Lower lobe of right lung (tissue), 2 donors: ENCODE data around the gene VEZF1. TPM values are rescaled to one million over a fixed set of nuclear protein-coding genes. Genes with fewer than 3 reads are reported as not detected.

Source experiments
- ATAC-seq, 2 donors: fragments of 200-7000 bp; cut with Tn5 transposase; one replicate each; pipeline ENCODE4 v1.9.1; 2020 to 2022; ENCODE audit warnings: mild to moderate bottlenecking in 2 of 2, moderate library complexity in 2 of 2
- DNase-seq: peaks from one replicate; pipeline ENCODE4 v3.0.0-alpha.2; 2020
- H3K27ac ChIP-seq: fragments of 200-600 bp; one replicate; pipeline ENCODE4 v1.8.0; 2022
- H3K27me3 ChIP-seq: fragments of 200-600 bp; one replicate; pipeline ENCODE4 v1.8.0; 2022; ENCODE audit warnings: low read depth
- H3K36me3 ChIP-seq: fragments of 200-600 bp; one replicate; pipeline ENCODE4 v1.8.0; 2022; ENCODE audit warnings: mild to moderate bottlenecking
- H3K4me1 ChIP-seq: fragments of 200-600 bp; one replicate; pipeline ENCODE4 v1.8.0; 2022
- H3K4me3 ChIP-seq: fragments of 200-600 bp; one replicate; pipeline ENCODE4 v1.8.0; 2022; ENCODE audit warnings: mild to moderate bottlenecking
- H3K9me3 ChIP-seq: fragments of 200-600 bp; one replicate; pipeline ENCODE4 v1.8.0; 2022
- intact Hi-C: fragments of 100-400 bp; cut with DNase I; formaldehyde crosslinking; loops from one replicate; pipeline ENCODE4 v1.11.0; 2022
- total RNA-seq: library from RNA; stranded (reverse); fragmentation: NEBNext Ultra II Directional; extraction: Animal tissue kit (Norgen Biotek cat#: 25700); gene quantifications from one replicate; pipeline ENCODE4 v1.2.1, GENCODE V29; 2021
- TF ChIP-seq, protein P1 (sequence below): fragments of 200-600 bp; IDR thresholded peaks from one replicate; pipeline ENCODE4 v1.8.0; 2022; ENCODE audit warnings: antibody characterized with exemption, mild to moderate bottlenecking
- donor health status: DM: no; HTN: yes; CAD: no; lungs with severe emphysema.

The VEZF1 gene
- total RNA-seq, 1 donor from 2014 or later: 73.5 TPM

DNA sequence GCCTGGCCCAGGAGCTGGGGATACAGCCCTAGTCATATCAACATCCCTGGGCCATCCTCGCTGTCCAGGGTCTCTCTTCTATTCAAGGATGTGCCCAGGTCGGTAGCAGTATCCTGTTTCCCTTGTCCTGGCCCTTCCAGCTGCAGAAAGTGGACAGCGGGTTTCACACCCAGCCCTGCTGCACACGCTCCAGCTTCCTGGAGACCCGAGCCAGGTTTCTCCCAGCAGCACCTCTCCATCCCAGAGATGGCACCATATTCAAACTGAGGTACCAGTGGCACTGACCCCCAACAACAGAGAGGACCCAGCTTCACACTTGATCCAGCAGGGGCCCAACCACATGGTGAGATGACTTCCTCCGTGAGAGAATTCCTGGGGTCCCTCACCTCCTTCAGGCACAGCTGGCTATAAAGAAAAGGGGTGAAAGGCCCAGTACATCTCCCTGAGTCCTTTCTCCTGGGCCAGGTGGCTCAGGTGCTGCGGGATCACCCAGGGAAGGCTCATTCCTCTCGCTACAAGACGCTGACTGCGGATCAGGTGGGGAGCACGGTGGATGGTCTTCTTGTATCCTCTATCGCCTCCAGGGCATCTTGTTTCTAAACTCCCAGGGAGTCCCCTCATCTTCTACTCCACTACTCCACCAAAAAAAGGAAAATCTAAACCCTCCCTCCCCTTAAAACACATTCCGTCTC is 34.2 kb downstream of the VEZF1 start:
- intact Hi-C loops: no loop called here
- DNase-seq (no peak), ATAC-seq (no peak)
- Histone ChIP-seq H3K4me1 (peaks cover 66% of the 10 kb centered on the region), H3K4me3 (peak overlapping the region; percentile 77), H3K27me3 (no peaks in the 10 kb centered on the region), H3K27ac (peak overlapping the region; percentile 93), H3K36me3 (no peaks in the 10 kb centered on the region), H3K9me3 (no peaks in the 10 kb centered on the region)
- TF ChIP-seq, protein P1, sequence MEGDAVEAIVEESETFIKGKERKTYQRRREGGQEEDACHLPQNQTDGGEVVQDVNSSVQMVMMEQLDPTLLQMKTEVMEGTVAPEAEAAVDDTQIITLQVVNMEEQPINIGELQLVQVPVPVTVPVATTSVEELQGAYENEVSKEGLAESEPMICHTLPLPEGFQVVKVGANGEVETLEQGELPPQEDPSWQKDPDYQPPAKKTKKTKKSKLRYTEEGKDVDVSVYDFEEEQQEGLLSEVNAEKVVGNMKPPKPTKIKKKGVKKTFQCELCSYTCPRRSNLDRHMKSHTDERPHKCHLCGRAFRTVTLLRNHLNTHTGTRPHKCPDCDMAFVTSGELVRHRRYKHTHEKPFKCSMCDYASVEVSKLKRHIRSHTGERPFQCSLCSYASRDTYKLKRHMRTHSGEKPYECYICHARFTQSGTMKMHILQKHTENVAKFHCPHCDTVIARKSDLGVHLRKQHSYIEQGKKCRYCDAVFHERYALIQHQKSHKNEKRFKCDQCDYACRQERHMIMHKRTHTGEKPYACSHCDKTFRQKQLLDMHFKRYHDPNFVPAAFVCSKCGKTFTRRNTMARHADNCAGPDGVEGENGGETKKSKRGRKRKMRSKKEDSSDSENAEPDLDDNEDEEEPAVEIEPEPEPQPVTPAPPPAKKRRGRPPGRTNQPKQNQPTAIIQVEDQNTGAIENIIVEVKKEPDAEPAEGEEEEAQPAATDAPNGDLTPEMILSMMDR: no peak

DNA sequence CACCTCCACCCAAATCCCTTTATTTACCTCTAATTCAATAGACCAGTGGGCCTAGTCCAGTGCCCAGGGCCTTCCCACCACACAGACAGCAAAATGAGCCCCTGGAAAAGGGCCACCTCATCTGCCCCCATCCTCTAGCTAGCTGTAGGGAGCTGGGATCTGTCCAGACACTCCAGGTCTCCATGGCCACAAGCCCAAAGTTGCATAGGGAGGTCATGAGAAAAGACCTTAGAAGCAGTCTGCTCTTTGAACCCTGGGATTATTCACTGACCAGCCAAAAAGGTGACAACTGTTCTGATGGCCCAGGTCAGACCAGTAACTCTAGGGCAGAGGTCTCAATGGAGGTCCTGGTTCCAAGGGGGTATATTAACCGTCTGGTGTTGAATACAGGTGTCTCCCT is 34.8 kb downstream of the VEZF1 start:
- Histone ChIP-seq H3K36me3 (no peaks in the 10 kb centered on the region), H3K4me1 (peaks cover 72% of the 10 kb centered on the region), H3K27ac (peak overlapping the region; percentile 93), H3K27me3 (no peaks in the 10 kb centered on the region), H3K4me3 (no peak overlapping the region), H3K9me3 (no peaks in the 10 kb centered on the region)
- DNase-seq (no peak), ATAC-seq (no peak)
- intact Hi-C loops: no loop called here
- TF ChIP-seq, protein P1: no peak

DNA sequence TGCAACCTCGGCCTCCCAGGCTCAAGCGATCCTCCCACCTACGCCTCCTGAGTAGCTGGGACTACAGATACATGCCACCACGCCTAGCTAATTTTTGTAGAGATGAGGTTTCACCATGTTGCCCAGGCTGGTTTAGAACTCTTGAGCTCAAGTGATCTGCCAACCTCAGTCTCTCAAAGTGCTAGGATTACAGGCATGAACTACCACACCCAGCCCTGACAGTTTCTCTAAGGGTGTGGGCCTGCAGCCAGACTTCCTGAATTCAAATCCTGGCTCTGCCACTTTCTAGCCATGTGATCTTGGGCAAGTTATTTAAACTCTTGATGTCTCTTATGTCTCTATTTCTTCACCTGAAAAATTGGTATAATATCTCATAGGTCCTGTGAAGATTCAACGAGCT is 38.4 kb downstream of the VEZF1 start:
- TF ChIP-seq, protein P1: no peak

DNA sequence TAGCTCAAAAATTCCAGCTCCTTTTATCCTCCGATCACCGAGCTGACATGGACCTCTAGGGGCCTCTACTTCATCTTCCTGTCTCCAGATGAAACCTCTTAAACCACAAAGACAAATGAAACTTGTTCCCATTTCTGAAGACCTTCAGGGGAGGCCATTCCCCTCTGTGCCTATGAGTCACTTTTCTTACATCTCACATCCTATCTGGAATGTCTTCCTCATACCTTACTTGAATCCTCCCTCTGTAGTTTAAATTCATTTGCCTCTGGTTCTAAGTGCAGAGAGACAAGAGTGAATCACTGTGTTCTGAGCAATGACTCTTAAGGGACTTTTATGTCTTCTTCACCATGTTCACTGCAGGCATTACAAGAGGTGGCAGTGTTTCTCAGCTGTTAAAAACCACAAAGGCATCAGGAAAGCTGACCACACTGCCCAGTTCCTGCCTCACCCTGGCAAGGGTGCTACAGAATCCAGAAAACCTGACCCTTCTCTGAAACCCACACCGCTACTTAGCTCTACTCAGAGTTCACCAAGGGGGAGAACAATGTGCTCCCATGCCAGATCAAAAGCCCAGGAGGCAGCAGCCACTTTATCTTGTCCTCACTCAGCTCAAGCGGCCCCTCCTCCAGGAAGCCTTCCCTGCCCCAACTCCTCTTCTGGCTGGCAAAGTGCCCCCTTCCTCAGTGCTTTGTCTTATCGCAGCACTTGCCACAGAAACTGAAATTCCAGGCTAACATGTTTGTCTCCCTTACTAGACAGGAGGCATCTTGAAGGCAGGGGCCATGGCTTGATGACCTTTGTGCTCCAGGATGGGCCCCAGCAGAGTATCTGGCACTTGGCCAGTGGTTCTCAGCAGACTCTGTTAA is 39.3 kb downstream of the VEZF1 start:
- H3K27me3 ChIP-seq: no peaks in the 10 kb centered on the region
- H3K4me3 ChIP-seq: no peak overlapping the region
- TF ChIP-seq, protein P1: peak; percentile 6
- peaks cover 84% of the 10 kb centered on the region for H3K4me1 ChIP-seq
- peak; percentile 46 for DNase-seq
- H3K36me3 ChIP-seq: no peaks in the 10 kb centered on the region
- ATAC-seq: peak; percentile 20 to 58
- intact Hi-C loops: no loop called here
- H3K9me3 ChIP-seq: no peaks in the 10 kb centered on the region
- peak overlapping the region; percentile 79 for H3K27ac ChIP-seq

More for the DNA sequence above, 38.4 kb downstream of the VEZF1 start:
- no peak overlapping the region for H3K4me3 ChIP-seq
- peak overlapping the region; percentile 79 for H3K27ac ChIP-seq
- peaks cover 90% of the 10 kb centered on the region for H3K4me1 ChIP-seq
- H3K27me3 ChIP-seq: no peaks in the 10 kb centered on the region
- peak; percentile 77 for DNase-seq
- intact Hi-C loops: no loop called here
- H3K36me3 ChIP-seq: no peaks in the 10 kb centered on the region
- peak; percentile 51 to 67 for ATAC-seq
- H3K9me3 ChIP-seq: no peaks in the 10 kb centered on the region

DNA sequence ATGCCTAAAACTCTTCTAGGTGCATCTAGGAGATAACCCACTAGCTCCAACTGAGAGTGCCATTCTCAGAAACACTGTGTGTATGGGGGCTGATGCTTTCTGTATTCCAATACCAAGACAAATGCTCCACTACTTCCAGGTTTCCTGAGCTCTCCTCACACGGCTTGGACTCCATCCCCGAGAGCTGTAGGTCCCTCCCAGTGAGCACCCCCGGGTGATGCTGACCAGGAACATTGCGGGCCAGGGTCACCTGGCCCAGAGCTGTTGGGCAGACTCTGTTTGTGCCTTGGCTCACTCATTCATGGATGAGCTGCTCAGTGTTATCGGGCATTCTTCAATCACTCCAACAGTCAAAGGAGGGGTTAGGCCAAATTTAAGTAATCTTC is 39.9 kb downstream of the VEZF1 start:
- no peak overlapping the region for H3K4me3 ChIP-seq
- ATAC-seq (no peak), DNase-seq (peak; percentile 37)
- H3K4me1 ChIP-seq: peaks cover 84% of the 10 kb centered on the region
- peak overlapping the region; percentile 79 for H3K27ac ChIP-seq
- intact Hi-C loops: no loop called here
- no peaks in the 10 kb centered on the region for H3K36me3 ChIP-seq
- TF ChIP-seq, protein P1: no peak
- H3K27me3 ChIP-seq: no peaks in the 10 kb centered on the region
- H3K9me3 ChIP-seq: no peaks in the 10 kb centered on the region
